Activated CD4-positive, alpha-beta T cell treated with anti-CD3 and anti-CD28 coated beads, Interleukin-2, amount 50 U/mL, for 1 hour (primary cell): ENCODE measurements around the gene HOXD9.

Source experiments
- DNase-seq: peaks from one replicate; pipeline ENCODE4 v3.0.0-alpha.2; 2020

HOXD9 gene

GRCh38 chr2:176157499-176158185 is 35.1 kb downstream of the HOXD9 start:
- DNase-seq, result no peak

- DNase-seq, result no peak
Observed at GRCh38 chr2:176158186-176158591, 35.7 kb downstream of the HOXD9 start.

GRCh38 chr2:176158855-176159662 is 36.5 kb downstream of the HOXD9 start:
- no peak for DNase-seq

GRCh38 chr2:176159663-176160250 is 37.2 kb downstream of the HOXD9 start:
- DNase-seq, result no peak

- DNase-seq, result no peak
Observed at GRCh38 chr2:176160251-176160985, 37.9 kb downstream of the HOXD9 start.

GRCh38 chr2:176160986-176161824 is 38.7 kb downstream of the HOXD9 start:
- no peak for DNase-seq

GRCh38 chr2:176161825-176162626 is 39.5 kb downstream of the HOXD9 start:
- DNase-seq, result no peak

GRCh38 chr2:176162911-176163671 is 40.6 kb downstream of the HOXD9 start:
- no peak for DNase-seq

GRCh38 chr2:176163672-176164056 is 41.1 kb downstream of the HOXD9 start:
- DNase-seq, result no peak

GRCh38 chr2:176164201-176164600 is 41.7 kb downstream of the HOXD9 start:
- no peak for DNase-seq

- no peak for DNase-seq
Observed at GRCh38 chr2:176164611-176165369, 42.3 kb downstream of the HOXD9 start.

GRCh38 chr2:176165370-176166050 is 43.0 kb downstream of the HOXD9 start:
- DNase-seq, result no peak

- no peak for DNase-seq
Observed at GRCh38 chr2:176166272-176166671, 43.8 kb downstream of the HOXD9 start.

GRCh38 chr2:176167398-176167797 is 44.9 kb downstream of the HOXD9 start:
- no peak for DNase-seq

GRCh38 chr2:176169181-176169580 is 46.7 kb downstream of the HOXD9 start:
- no peak for DNase-seq

GRCh38 chr2:176169711-176170110 is 47.2 kb downstream of the HOXD9 start:
- DNase-seq, result no peak

GRCh38 chr2:176170602-176171305 is 48.2 kb downstream of the HOXD9 start:
- DNase-seq, result no peak

- DNase-seq, result no peak
Observed at GRCh38 chr2:176171351-176172006, 49.0 kb downstream of the HOXD9 start.
